PC-3 (cell line): Measurements from ENCODE around the gene WASHC2A. TPM values are rescaled to one million over a fixed set of nuclear protein-coding genes. Genes with fewer than 3 reads are reported as not detected.
"Not testable (repeated sequence)": the region's sequence is repeated elsewhere in the genome, so short reads cannot be mapped to it uniquely, and the experiment has no call there.

ENCODE experiments used
- ATAC-seq: fragments of 200-7000 bp; cut with Tn5 transposase; 2 replicates; pipeline ENCODE4 v1.9.1; 2020; ENCODE audit warnings: mild to moderate bottlenecking, moderate library complexity
- BruUV-seq: library from RNA; stranded (reverse); fragments of 400-500 nt; replicated peaks from 2 replicates; lab custom pipeline; 2021; lab: Mats Ljungman, UMichigan
- CTCF ChIA-PET: fragments of 300-600 bp; sonication (Branson Sonifier 250); formaldehyde crosslinking; loops from one replicate; lab custom pipeline; 2022; ENCODE audit warnings: antibody characterized with exemption; lab: Charles Lee
- POLR2A ChIA-PET: fragments of 300-600 bp; sonication (Branson Sonifier 250); formaldehyde crosslinking; loops from one replicate; lab custom pipeline; 2022; ENCODE audit warnings: antibody characterized with exemption; ENCODE audit not compliant: unreplicated experiment; lab: Charles Lee
- DNase-seq: peaks from one replicate; pipeline ENCODE4 v3.0.0-alpha.2; 2015
- H2AFZ ChIP-seq: fragments of 300-600 bp; sonication (generic); 2 replicates; pipeline ENCODE4 v1.6.0; 2016; ENCODE audit warnings: antibody characterized with exemption, low read length
- H3F3A ChIP-seq: fragments of 300-600 bp; sonication (generic); one replicate; pipeline ENCODE4 v1.6.0; 2017; ENCODE audit warnings: antibody characterized with exemption, low read length, control low read depth, mild to moderate bottlenecking; ENCODE audit not compliant: unreplicated experiment
- H3K27ac ChIP-seq: fragments of 300-600 bp; sonication (generic); 2 replicates; pipeline ENCODE4 v1.5.1; 2016; ENCODE audit warnings: mild to moderate bottlenecking, low read length
- H3K27me3 ChIP-seq: fragments of 300-600 bp; sonication (generic); 2 replicates; pipeline ENCODE4 v1.6.1; 2016; ENCODE audit warnings: low read length, mixed read lengths
- H3K36me3 ChIP-seq: fragments of 300-600 bp; sonication (generic); 2 replicates; pipeline ENCODE4 v1.6.1; 2016; ENCODE audit warnings: low read depth, mixed run types, low read length, mixed read lengths
- H3K4me1 ChIP-seq: fragments of 300-600 bp; sonication (generic); 2 replicates; pipeline ENCODE4 v1.5.1; 2016; ENCODE audit warnings: low read length; ENCODE audit not compliant: insufficient read depth
- H3K4me2 ChIP-seq: fragments of 300-600 bp; sonication (generic); 2 replicates; pipeline ENCODE4 v1.6.0; 2016; ENCODE audit warnings: low read length
- H3K4me3 ChIP-seq: fragments of 300-600 bp; sonication (generic); 2 replicates; pipeline ENCODE4 v1.5.1; 2016; ENCODE audit warnings: mild to moderate bottlenecking, low read length, mixed read lengths
- H3K79me2 ChIP-seq: fragments of 300-600 bp; sonication (generic); 2 replicates; pipeline ENCODE4 v1.6.1; 2017; ENCODE audit warnings: low read length, mixed read lengths
- H3K9ac ChIP-seq: fragments of 300-600 bp; sonication (generic); 2 replicates; pipeline ENCODE4 v1.6.0; 2016; ENCODE audit warnings: mild to moderate bottlenecking, low read length
- H3K9me2 ChIP-seq: fragments of 300-600 bp; sonication (generic); replicated peaks from 2 replicates; pipeline ENCODE4 v1.6.1; 2016; ENCODE audit warnings: mixed run types, low read length, mixed read lengths
- H3K9me3 ChIP-seq: fragments of 300-600 bp; sonication (generic); 2 replicates; pipeline ENCODE4 v1.6.1; 2016; ENCODE audit warnings: low read length, mixed read lengths
- H4K20me1 ChIP-seq: fragments of 300-600 bp; sonication (generic); 2 replicates; pipeline ENCODE4 v1.6.1; 2016; ENCODE audit warnings: low read length, mixed read lengths
- EZH2 ChIP-seq: fragments of 300-600 bp; sonication (generic); IDR thresholded peaks from one replicate; pipeline ENCODE4 v1.6.1; 2017; ENCODE audit warnings: antibody characterized with exemption, mild to moderate bottlenecking, low read length; ENCODE audit not compliant: unreplicated experiment
- EZH2phosphoT487 ChIP-seq: fragments of 300-600 bp; sonication (generic); IDR thresholded peaks from 2 replicates; pipeline ENCODE4 v1.6.1; 2018; ENCODE audit warnings: mild to moderate bottlenecking, antibody characterized with exemption, low read length, borderline replicate concordance
- intact Hi-C: fragments of 100-400 bp; cut with micrococcal nuclease; formaldehyde crosslinking; loops from 2 replicates; pipeline ENCODE4 v1.9.0; 2023
- total RNA-seq: library from RNA; depleted of rRNA; stranded (reverse); fragments of >200 nt; gene quantifications from 2 replicates; pipeline ENCODE4 v1.2.3, GENCODE V29; 2014
- TF ChIP-seq, protein P1 (sequence below): fragments of 300-600 bp; sonication (generic); conservative IDR thresholded peaks from 2 replicates; pipeline ENCODE4 v1.5.1; 2017; ENCODE audit warnings: antibody characterized with exemption, low read depth, mild to moderate bottlenecking, low read length

WASHC2A gene
- total RNA-seq, 1 experiment from 2014 or later = 57.9 TPM

DNA sequence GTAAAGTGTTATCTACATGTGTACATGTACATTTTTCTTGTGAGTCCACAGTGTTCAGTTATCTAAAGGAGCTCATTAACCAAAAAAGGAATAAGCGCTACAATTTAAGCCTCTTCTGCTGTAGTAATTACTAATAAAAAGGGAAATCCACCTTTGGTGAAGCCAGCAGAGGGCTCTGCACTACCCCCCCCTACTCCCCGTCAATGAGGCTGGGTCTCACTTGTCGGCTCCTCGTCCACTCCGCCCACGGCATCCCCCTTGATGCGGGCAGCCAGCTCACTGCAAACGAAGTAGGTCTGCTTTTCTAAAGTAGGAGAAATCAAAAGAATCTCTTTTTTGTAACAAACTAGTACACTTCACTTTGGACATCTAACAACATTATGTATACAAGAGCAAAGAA lies 4.7 kb upstream of the WASHC2A start:
- H3K9ac ChIP-seq = no peak overlapping the region
- no peaks in the 10 kb centered on the region for H3K9me2 ChIP-seq
- H3K4me1 ChIP-seq = peaks cover 4% of the 10 kb centered on the region; the same call in 1 of the 2 replicates
- ChIA-PET CTCF (no interaction called here), POLR2A (no interaction called here)
- H2AFZ ChIP-seq = no peak overlapping the region
- no peak overlapping the region for H3K27ac ChIP-seq
- no peaks in the 10 kb centered on the region for H3K36me3 ChIP-seq
- BruUV-seq = no TSS peak
- H3K27me3 ChIP-seq = 0 out of 2 replicates have a peak, but pooled peaks cover 1% of the 10 kb centered on the region
- no peaks in the 10 kb centered on the region for H3K9me3 ChIP-seq
- H3K4me2 ChIP-seq = no peak overlapping the region
- DNase-seq = no peak
- H3K79me2 ChIP-seq = no peaks in the 10 kb centered on the region
- no peak for TF ChIP-seq EZH2
- TF ChIP-seq EZH2phosphoT487 = no peak
- TF ChIP-seq, protein P1, sequence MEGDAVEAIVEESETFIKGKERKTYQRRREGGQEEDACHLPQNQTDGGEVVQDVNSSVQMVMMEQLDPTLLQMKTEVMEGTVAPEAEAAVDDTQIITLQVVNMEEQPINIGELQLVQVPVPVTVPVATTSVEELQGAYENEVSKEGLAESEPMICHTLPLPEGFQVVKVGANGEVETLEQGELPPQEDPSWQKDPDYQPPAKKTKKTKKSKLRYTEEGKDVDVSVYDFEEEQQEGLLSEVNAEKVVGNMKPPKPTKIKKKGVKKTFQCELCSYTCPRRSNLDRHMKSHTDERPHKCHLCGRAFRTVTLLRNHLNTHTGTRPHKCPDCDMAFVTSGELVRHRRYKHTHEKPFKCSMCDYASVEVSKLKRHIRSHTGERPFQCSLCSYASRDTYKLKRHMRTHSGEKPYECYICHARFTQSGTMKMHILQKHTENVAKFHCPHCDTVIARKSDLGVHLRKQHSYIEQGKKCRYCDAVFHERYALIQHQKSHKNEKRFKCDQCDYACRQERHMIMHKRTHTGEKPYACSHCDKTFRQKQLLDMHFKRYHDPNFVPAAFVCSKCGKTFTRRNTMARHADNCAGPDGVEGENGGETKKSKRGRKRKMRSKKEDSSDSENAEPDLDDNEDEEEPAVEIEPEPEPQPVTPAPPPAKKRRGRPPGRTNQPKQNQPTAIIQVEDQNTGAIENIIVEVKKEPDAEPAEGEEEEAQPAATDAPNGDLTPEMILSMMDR = no peak; the same call in 1 of the 2 replicates
- intact Hi-C loops = no loop called here
- ATAC-seq = no peak
- no peaks in the 10 kb centered on the region for H4K20me1 ChIP-seq
- H3K4me3 ChIP-seq = no peak overlapping the region
- H3F3A ChIP-seq = no peaks in the 10 kb centered on the region

DNA sequence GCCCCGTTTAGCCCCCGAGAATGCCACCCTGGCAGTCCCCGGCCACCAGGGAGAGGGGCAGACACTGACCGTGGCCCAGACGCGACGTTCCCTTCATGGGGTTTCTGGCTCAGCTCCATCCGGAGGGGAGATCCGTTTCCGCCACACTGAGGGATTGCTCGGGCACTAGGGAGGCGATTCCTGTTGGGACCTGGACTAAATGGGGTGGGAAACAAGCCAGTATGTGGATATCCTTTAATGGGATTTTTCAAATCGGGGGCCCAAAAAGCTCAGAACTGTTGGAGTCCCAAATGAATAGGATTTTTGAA lies 552 bp downstream of the WASHC2A start:
- H3K27ac ChIP-seq, POLR2A ChIA-PET, H3K4me1 ChIP-seq, H3K36me3 ChIP-seq, H3K79me2 ChIP-seq, H3K27me3 ChIP-seq, H3F3A ChIP-seq, intact Hi-C loops, BruUV-seq, DNase-seq, H4K20me1 ChIP-seq, H3K9me2 ChIP-seq, H3K9me3 ChIP-seq, CTCF ChIA-PET: not testable (repeated sequence)
- peak overlapping the region; percentile 67; the same call in 1 of the 2 replicates for H2AFZ ChIP-seq
- H3K4me2 ChIP-seq = peak overlapping the region; percentile 79
- peak overlapping the region; percentile 70 for H3K4me3 ChIP-seq
- peak overlapping the region; percentile 73 for H3K9ac ChIP-seq
- ATAC-seq = peak; percentile 35

DNA sequence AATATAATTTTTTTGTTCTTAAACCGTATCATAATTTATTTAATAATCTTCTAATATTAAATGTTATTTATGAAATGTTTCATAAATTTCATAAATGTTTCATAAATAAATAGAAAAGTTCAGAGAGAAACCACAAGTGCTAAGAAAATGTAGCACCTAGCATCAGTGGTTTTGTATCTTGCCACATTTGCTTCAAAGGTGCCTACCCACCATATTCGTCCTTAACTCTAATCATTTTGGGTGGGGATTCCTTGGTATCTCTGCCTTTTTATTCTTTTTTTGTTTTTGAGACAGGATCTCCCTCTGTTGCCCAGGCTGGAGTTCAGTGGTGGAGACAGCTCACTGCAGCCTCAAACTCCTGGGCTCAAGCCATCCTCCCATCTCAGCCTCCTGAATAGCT lies 7.4 kb downstream of the WASHC2A start:
- H3K27ac ChIP-seq, H3F3A ChIP-seq, H3K4me2 ChIP-seq, BruUV-seq, H3K79me2 ChIP-seq, CTCF ChIA-PET, H2AFZ ChIP-seq, H3K9me3 ChIP-seq, H3K36me3 ChIP-seq, DNase-seq, H3K27me3 ChIP-seq, H3K4me1 ChIP-seq, H3K4me3 ChIP-seq, H4K20me1 ChIP-seq, H3K9ac ChIP-seq, POLR2A ChIA-PET, H3K9me2 ChIP-seq, intact Hi-C loops: not testable (repeated sequence)
- ATAC-seq = peak; percentile 56

DNA sequence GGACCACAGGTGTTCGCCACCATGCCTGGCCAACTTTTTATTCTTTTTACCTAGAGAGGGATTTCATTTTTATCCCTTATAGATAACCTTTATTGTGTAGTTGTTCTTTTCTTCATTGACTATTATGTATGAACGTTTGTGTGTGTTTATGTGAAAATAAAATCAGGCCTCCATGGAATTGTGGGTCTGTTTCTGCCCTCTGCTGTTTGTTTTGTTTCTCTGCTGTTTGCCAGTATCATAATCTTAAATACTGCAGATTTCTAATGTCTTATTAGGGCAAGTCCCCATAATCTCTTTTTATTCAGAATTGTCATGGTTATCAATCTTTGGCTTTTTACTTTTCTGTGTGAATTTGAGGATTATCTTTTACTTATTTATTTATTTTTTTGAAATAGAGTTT lies 7.8 kb downstream of the WASHC2A start:
- H3K9me3 ChIP-seq, H3K4me2 ChIP-seq, H3K9me2 ChIP-seq, H3K9ac ChIP-seq, H4K20me1 ChIP-seq, CTCF ChIA-PET, BruUV-seq, H3K36me3 ChIP-seq, H2AFZ ChIP-seq, H3F3A ChIP-seq, POLR2A ChIA-PET, H3K79me2 ChIP-seq, H3K27ac ChIP-seq, H3K4me3 ChIP-seq, intact Hi-C loops, H3K4me1 ChIP-seq, H3K27me3 ChIP-seq: not testable (repeated sequence)
- TF ChIP-seq, protein P1 = peak; percentile 42; the same call in 1 of the 2 replicates
- ATAC-seq (peak; percentile 71), DNase-seq (peak; percentile 41)

DNA sequence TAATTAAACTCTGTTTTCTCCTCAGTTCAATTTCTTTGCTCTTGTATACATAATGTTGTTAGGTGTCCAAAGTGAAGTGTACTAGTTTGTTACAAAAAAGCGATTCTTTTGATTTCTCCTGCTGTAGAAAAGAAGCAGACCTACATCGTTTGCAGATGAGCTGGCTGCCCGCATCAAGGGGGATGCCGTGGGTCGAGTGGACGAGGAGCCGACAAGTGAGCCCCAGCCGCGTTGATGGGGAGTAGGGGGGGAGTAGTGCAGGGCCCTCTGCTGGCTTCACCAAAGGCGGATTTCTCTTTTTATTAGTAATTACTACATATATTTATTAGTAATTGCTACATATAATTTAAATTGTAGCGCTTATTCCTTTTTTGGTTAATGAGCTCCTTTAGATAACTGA lies 23.6 kb downstream of the WASHC2A start:
- H3F3A ChIP-seq, ATAC-seq, H3K27ac ChIP-seq, H3K4me3 ChIP-seq, intact Hi-C loops, H3K79me2 ChIP-seq, H3K27me3 ChIP-seq, H3K36me3 ChIP-seq, H3K9ac ChIP-seq, POLR2A ChIA-PET, DNase-seq, H3K4me1 ChIP-seq, H2AFZ ChIP-seq, H3K9me2 ChIP-seq, H3K9me3 ChIP-seq, H4K20me1 ChIP-seq, CTCF ChIA-PET, H3K4me2 ChIP-seq, BruUV-seq: not testable (repeated sequence)
